Tibial nerve (tissue), 4 donors: ENCODE results near the gene RBM19.
"Not testable (repeated sequence)": the region's sequence is repeated elsewhere in the genome, so short reads cannot be mapped to it uniquely, and the experiment has no call there.

Source experiments
- EP300 ChIP-seq, 2 donors: sonication (generic); formaldehyde crosslinking; IDR thresholded peaks; one replicate each; pipeline ENCODE4 v1.6.1; 2017; ENCODE audit warnings: antibody characterized with exemption in 2 of 2, mild to moderate bottlenecking in 1 of 2
- POLR2A ChIP-seq, 2 donors: fragments of 450-650 bp; IDR thresholded peaks; one replicate each; pipeline ENCODE4 v1.6.1; 2017; ENCODE audit warnings: antibody characterized with exemption in 2 of 2, mild to moderate bottlenecking in 2 of 2, moderate library complexity in 2 of 2
- TF ChIP-seq, protein P1 (sequence below), 5 experiments: fragments of 200-600 bp in 3 of 5; fragments of 450-650 bp in 2 of 5; sonication (generic) in 3 of 5; IDR thresholded peaks; one replicate each; pipeline ENCODE4 v1.5.1; 2016 to 2019; ENCODE audit warnings: antibody characterized with exemption in 5 of 5, mild to moderate bottlenecking in 3 of 5, moderate library complexity in 2 of 5

DNA sequence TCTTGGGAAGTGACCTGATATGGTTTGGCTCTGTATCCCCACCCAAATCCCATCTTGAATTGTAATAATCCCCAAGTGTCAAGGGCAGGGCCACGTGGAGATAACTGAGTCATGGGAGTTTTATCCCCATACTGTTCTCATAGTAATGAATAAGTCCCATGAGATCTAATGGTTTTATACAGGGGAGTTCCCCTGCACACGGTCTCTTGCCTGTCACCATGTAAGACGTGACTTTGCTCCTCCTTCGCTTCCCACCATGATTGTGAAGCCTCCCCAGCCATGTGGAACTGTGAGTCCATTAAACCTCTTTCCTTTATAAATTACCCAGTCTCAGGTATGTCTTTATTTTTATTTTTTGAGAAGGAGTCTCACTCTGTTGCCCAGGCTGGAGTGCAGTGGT is 26.6 kb upstream of the RBM19 start:
- TF ChIP-seq, protein P1, sequence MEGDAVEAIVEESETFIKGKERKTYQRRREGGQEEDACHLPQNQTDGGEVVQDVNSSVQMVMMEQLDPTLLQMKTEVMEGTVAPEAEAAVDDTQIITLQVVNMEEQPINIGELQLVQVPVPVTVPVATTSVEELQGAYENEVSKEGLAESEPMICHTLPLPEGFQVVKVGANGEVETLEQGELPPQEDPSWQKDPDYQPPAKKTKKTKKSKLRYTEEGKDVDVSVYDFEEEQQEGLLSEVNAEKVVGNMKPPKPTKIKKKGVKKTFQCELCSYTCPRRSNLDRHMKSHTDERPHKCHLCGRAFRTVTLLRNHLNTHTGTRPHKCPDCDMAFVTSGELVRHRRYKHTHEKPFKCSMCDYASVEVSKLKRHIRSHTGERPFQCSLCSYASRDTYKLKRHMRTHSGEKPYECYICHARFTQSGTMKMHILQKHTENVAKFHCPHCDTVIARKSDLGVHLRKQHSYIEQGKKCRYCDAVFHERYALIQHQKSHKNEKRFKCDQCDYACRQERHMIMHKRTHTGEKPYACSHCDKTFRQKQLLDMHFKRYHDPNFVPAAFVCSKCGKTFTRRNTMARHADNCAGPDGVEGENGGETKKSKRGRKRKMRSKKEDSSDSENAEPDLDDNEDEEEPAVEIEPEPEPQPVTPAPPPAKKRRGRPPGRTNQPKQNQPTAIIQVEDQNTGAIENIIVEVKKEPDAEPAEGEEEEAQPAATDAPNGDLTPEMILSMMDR (IDR thresholded peaks at IDR 0.05), result not testable (repeated sequence)
- TF ChIP-seq EP300, POLR2A (IDR thresholded peaks at IDR 0.05): not testable (repeated sequence)
